ENCODE measurements around the gene KRTAP5-9.
"Not testable (repeated sequence)": the region's sequence is repeated elsewhere in the genome, so short reads cannot be mapped to it uniquely, and the experiment has no call there.

KRTAP5-9 gene

GRCh38 chr11:71539971-71540370 lies 8.2 kb upstream of the KRTAP5-9 start:
- not testable (repeated sequence) for H3K27ac Mint-ChIP-seq; H3K27me3 Mint-ChIP-seq (ENCODE audit: low read depth); H3K4me1 Mint-ChIP-seq (ENCODE audit: low read depth); H3K36me3 Mint-ChIP-seq (ENCODE audit: low read depth); H3K4me3 Mint-ChIP-seq; H3K9me3 Mint-ChIP-seq; DNase-seq (ENCODE audit: low spot score)

- not testable (repeated sequence) for H3K27ac Mint-ChIP-seq; H3K36me3 Mint-ChIP-seq (ENCODE audit: low read depth); H3K27me3 Mint-ChIP-seq (ENCODE audit: low read depth); H3K9me3 Mint-ChIP-seq; H3K4me1 Mint-ChIP-seq (ENCODE audit: low read depth); DNase-seq (ENCODE audit: low spot score); H3K4me3 Mint-ChIP-seq
These were observed 7.5 kb upstream of the KRTAP5-9 start for GRCh38 chr11:71540521-71541304.

- H3K27ac Mint-ChIP-seq = no peak overlapping the region
- H3K4me1 Mint-ChIP-seq (ENCODE audit: low read depth) = no peaks in the 10 kb centered on the region
- H3K9me3 Mint-ChIP-seq = peaks cover 10% of the 10 kb centered on the region
- no peak for DNase-seq (ENCODE audit: low spot score)
- no peaks in the 10 kb centered on the region for H3K36me3 Mint-ChIP-seq (ENCODE audit: low read depth)
- peaks cover 2% of the 10 kb centered on the region for H3K27me3 Mint-ChIP-seq (ENCODE audit: low read depth)
- no peak overlapping the region for H3K4me3 Mint-ChIP-seq
These were observed 5.8 kb upstream of the KRTAP5-9 start for GRCh38 chr11:71542382-71542781.

GRCh38 chr11:71542879-71543777 lies 5.1 kb upstream of the KRTAP5-9 start:
- Mint-ChIP-seq H3K27ac (no peak overlapping the region), H3K27me3 (ENCODE audit: low read depth) (peaks cover 2% of the 10 kb centered on the region), H3K4me1 (ENCODE audit: low read depth) (no peaks in the 10 kb centered on the region), H3K9me3 (peaks cover 10% of the 10 kb centered on the region), H3K4me3 (no peak overlapping the region), H3K36me3 (ENCODE audit: low read depth) (no peaks in the 10 kb centered on the region)
- no peak for DNase-seq (ENCODE audit: low spot score)

GRCh38 chr11:71543866-71544265 lies 4.4 kb upstream of the KRTAP5-9 start:
- H3K27ac Mint-ChIP-seq = no peak overlapping the region
- peaks cover 10% of the 10 kb centered on the region for H3K9me3 Mint-ChIP-seq
- no peaks in the 10 kb centered on the region for H3K4me1 Mint-ChIP-seq (ENCODE audit: low read depth)
- DNase-seq (ENCODE audit: low spot score) = no peak
- peaks cover 2% of the 10 kb centered on the region for H3K27me3 Mint-ChIP-seq (ENCODE audit: low read depth)
- no peaks in the 10 kb centered on the region for H3K36me3 Mint-ChIP-seq (ENCODE audit: low read depth)
- no peak overlapping the region for H3K4me3 Mint-ChIP-seq

GRCh38 chr11:71544525-71545214 lies 3.5 kb upstream of the KRTAP5-9 start:
- Mint-ChIP-seq H3K27ac (no peak overlapping the region), H3K4me3 (no peak overlapping the region), H3K27me3 (ENCODE audit: low read depth) (peaks cover 8% of the 10 kb centered on the region), H3K36me3 (ENCODE audit: low read depth) (no peaks in the 10 kb centered on the region), H3K9me3 (peaks cover 10% of the 10 kb centered on the region), H3K4me1 (ENCODE audit: low read depth) (no peaks in the 10 kb centered on the region)
- no peak for DNase-seq (ENCODE audit: low spot score)

GRCh38 chr11:71545405-71545966 lies 2.7 kb upstream of the KRTAP5-9 start:
- peaks cover 9% of the 10 kb centered on the region for H3K27me3 Mint-ChIP-seq (ENCODE audit: low read depth)
- no peak overlapping the region for H3K4me3 Mint-ChIP-seq
- peaks cover 10% of the 10 kb centered on the region for H3K9me3 Mint-ChIP-seq
- no peak overlapping the region for H3K27ac Mint-ChIP-seq
- no peaks in the 10 kb centered on the region for H3K36me3 Mint-ChIP-seq (ENCODE audit: low read depth)
- H3K4me1 Mint-ChIP-seq (ENCODE audit: low read depth) = no peaks in the 10 kb centered on the region
- no peak for DNase-seq (ENCODE audit: low spot score)

GRCh38 chr11:71548716-71549151 lies 514 bp downstream of the KRTAP5-9 start:
- Mint-ChIP-seq H3K36me3 (ENCODE audit: low read depth) (no peaks in the 10 kb centered on the region), H3K9me3 (no peaks in the 10 kb centered on the region), H3K27ac (no peak overlapping the region), H3K4me3 (no peak overlapping the region), H3K4me1 (ENCODE audit: low read depth) (no peaks in the 10 kb centered on the region), H3K27me3 (ENCODE audit: low read depth) (peaks cover 15% of the 10 kb centered on the region)
- DNase-seq (ENCODE audit: low spot score) = no peak

- no peaks in the 10 kb centered on the region for H3K36me3 Mint-ChIP-seq (ENCODE audit: low read depth)
- H3K27ac Mint-ChIP-seq = no peak overlapping the region
- no peaks in the 10 kb centered on the region for H3K9me3 Mint-ChIP-seq
- no peaks in the 10 kb centered on the region for H3K4me1 Mint-ChIP-seq (ENCODE audit: low read depth)
- H3K4me3 Mint-ChIP-seq = no peak overlapping the region
- no peak for DNase-seq (ENCODE audit: low spot score)
- H3K27me3 Mint-ChIP-seq (ENCODE audit: low read depth) = peaks cover 15% of the 10 kb centered on the region
These were observed 3.5 kb downstream of the KRTAP5-9 start for GRCh38 chr11:71551711-71552110.

- Mint-ChIP-seq H3K36me3 (ENCODE audit: low read depth) (no peaks in the 10 kb centered on the region), H3K4me3 (no peak overlapping the region), H3K27ac (no peak overlapping the region), H3K27me3 (ENCODE audit: low read depth) (peaks cover 13% of the 10 kb centered on the region), H3K4me1 (ENCODE audit: low read depth) (no peaks in the 10 kb centered on the region), H3K9me3 (no peaks in the 10 kb centered on the region)
- no peak for DNase-seq (ENCODE audit: low spot score)
These were observed 6.8 kb downstream of the KRTAP5-9 start for GRCh38 chr11:71554996-71555395.

- H3K9me3 Mint-ChIP-seq = no peaks in the 10 kb centered on the region
- no peak for DNase-seq (ENCODE audit: low spot score)
- peaks cover 13% of the 10 kb centered on the region for H3K27me3 Mint-ChIP-seq (ENCODE audit: low read depth)
- no peak overlapping the region for H3K27ac Mint-ChIP-seq
- H3K4me3 Mint-ChIP-seq = no peak overlapping the region
- no peaks in the 10 kb centered on the region for H3K4me1 Mint-ChIP-seq (ENCODE audit: low read depth)
- H3K36me3 Mint-ChIP-seq (ENCODE audit: low read depth) = no peaks in the 10 kb centered on the region
These were observed 7.3 kb downstream of the KRTAP5-9 start for GRCh38 chr11:71555508-71555907.

GRCh38 chr11:71556018-71556417 lies 7.8 kb downstream of the KRTAP5-9 start:
- Mint-ChIP-seq H3K4me1 (ENCODE audit: low read depth) (no peaks in the 10 kb centered on the region), H3K36me3 (ENCODE audit: low read depth) (no peaks in the 10 kb centered on the region), H3K27me3 (ENCODE audit: low read depth) (peaks cover 12% of the 10 kb centered on the region), H3K4me3 (no peak overlapping the region), H3K27ac (no peak overlapping the region), H3K9me3 (no peaks in the 10 kb centered on the region)
- DNase-seq (ENCODE audit: low spot score) = no peak

- Mint-ChIP-seq H3K9me3 (no peaks in the 10 kb centered on the region), H3K4me3 (no peak overlapping the region), H3K36me3 (ENCODE audit: low read depth) (no peaks in the 10 kb centered on the region), H3K27ac (no peak overlapping the region), H3K27me3 (ENCODE audit: low read depth) (peaks cover 12% of the 10 kb centered on the region), H3K4me1 (ENCODE audit: low read depth) (no peaks in the 10 kb centered on the region)
- DNase-seq (ENCODE audit: low spot score) = no peak
These were observed 9.0 kb downstream of the KRTAP5-9 start for GRCh38 chr11:71557257-71557656.

Data from T-helper 2 cell treated with Interferon-gamma antibody and Interleukin-4, amounts not matched to agents 5 μg/mL and 100 μg/mL, for 36 hours (primary cell).